HCT116 (cell line): ENCODE measurements around the gene CLEC3B.

Experiments
- EZH2phosphoT487 ChIP-seq: fragments of 200-600 bp; IDR thresholded peaks from 2 replicates; pipeline ENCODE4 v1.6.1; 2018; ENCODE audit warnings: antibody characterized with exemption, borderline replicate concordance
- FOSL1 ChIP-seq: IDR thresholded peaks from 2 replicates; pipeline ENCODE4 v1.6.1; 2012; ENCODE audit warnings: low read depth
- POLR2AphosphoS5 ChIP-seq: IDR thresholded peaks from 2 replicates; pipeline ENCODE4 v1.6.1; 2011; ENCODE audit warnings: mild to moderate bottlenecking, low read depth, low read length, moderate library complexity
- RAD21 ChIP-seq: IDR thresholded peaks from 2 replicates; pipeline ENCODE4 v1.6.1; 2012; ENCODE audit warnings: low read depth, mild to moderate bottlenecking
- ZNF274 ChIP-seq: fragments of 200-500 bp; sonication (Bioruptor generic); IDR thresholded peaks from 2 replicates; pipeline ENCODE4 v1.6.1; 2014; ENCODE audit warnings: mild to moderate bottlenecking, low read depth, low read length, inconsistent platforms
- TF ChIP-seq, protein P1 (sequence below): IDR thresholded peaks from 2 replicates; pipeline ENCODE4 v1.6.1; 2012
- TF ChIP-seq, protein P2 (sequence below), 3 experiments: fragments of 200-600 bp in 1 of 3; sonication (generic) in 1 of 3; IDR thresholded peaks in 2 of 3; conservative IDR thresholded peaks in 1 of 3; 2 replicates each; pipeline ENCODE4 v1.5.1; 2012 to 2017; ENCODE audit warnings: low read depth in 2 of 3, low read length in 2 of 3, antibody characterized with exemption in 1 of 3, borderline replicate concordance in 1 of 3, control low read depth in 1 of 3, mild to moderate bottlenecking in 1 of 3, mixed read lengths in 1 of 3, mixed run types in 1 of 3, moderate library complexity in 1 of 3; ENCODE audit not compliant: insufficient read depth in 1 of 3

DNA sequence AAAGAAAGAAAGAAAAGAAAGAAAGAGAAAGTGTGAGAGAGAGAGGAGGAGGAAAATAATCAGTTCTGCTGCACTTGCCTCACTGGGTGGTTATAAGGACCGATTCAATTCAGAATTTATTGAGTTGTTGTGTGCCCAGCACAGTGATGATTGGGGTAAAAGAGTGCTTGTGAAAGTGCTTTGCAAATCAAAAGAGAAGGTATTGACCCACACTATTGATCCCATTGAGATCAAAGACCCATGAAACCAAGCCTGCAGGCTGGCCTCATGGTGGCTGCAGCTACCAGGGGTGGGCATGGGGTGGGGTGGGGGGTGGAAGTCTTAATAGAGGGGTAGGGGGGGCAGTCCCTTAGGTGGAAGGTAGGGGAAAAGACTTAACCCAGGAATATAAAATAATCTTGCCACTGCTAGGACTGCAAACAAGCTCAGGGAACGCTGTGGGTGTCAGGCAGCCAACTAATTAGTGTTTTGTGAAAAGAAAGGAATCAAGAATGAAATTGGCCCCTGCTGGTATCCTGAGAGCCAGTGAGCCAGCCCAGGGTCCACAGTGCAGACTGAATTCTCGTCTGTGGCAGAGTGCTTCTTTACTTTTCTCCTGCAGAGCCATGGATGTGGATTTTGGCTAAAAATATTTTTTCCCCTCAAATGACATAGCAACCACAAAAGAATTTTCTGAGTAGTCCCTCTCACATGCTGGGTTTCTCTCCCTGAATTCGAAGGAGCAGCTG is 34.2 kb downstream of the CLEC3B start:
- TF ChIP-seq POLR2AphosphoS5 = no peak
- no peak for TF ChIP-seq ZNF274
- TF ChIP-seq RAD21 = no peak
- TF ChIP-seq, protein P1, sequence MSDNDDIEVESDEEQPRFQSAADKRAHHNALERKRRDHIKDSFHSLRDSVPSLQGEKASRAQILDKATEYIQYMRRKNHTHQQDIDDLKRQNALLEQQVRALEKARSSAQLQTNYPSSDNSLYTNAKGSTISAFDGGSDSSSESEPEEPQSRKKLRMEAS = no peak
- no peak for TF ChIP-seq EZH2phosphoT487
- TF ChIP-seq FOSL1 = no peak
- TF ChIP-seq, protein P2, sequence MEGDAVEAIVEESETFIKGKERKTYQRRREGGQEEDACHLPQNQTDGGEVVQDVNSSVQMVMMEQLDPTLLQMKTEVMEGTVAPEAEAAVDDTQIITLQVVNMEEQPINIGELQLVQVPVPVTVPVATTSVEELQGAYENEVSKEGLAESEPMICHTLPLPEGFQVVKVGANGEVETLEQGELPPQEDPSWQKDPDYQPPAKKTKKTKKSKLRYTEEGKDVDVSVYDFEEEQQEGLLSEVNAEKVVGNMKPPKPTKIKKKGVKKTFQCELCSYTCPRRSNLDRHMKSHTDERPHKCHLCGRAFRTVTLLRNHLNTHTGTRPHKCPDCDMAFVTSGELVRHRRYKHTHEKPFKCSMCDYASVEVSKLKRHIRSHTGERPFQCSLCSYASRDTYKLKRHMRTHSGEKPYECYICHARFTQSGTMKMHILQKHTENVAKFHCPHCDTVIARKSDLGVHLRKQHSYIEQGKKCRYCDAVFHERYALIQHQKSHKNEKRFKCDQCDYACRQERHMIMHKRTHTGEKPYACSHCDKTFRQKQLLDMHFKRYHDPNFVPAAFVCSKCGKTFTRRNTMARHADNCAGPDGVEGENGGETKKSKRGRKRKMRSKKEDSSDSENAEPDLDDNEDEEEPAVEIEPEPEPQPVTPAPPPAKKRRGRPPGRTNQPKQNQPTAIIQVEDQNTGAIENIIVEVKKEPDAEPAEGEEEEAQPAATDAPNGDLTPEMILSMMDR (IDR thresholded peaks at IDR 0.05 in 2 of 3, conservative IDR thresholded peaks at IDR 0.05 in 1 of 3; ENCODE audit: borderline replicate concordance in 1 of 3, insufficient read depth in 1 of 3, low read depth in 2 of 3, low read length in 2 of 3) = no peak
